ENCODE results near the gene KIAA1958. TPM values are rescaled to one million over a fixed set of nuclear protein-coding genes. Genes with fewer than 3 reads are reported as not detected.

Gene KIAA1958
- total RNA-seq, 1 donor from 2014 or later: 10.7 TPM

Other genes with a start within 250 kb of the KIAA1958 start
- 108 and 116 TPM in 2 replicates for gene PTBP3, start 153.2 kb upstream of the KIAA1958 start, total RNA-seq
- gene HSDL2, start 106.7 kb upstream of the KIAA1958 start, total RNA-seq: 20.4 and 21.8 TPM in 2 replicates
- 34.2 and 36.6 TPM in 2 replicates for gene INIP, start 231.3 kb downstream of the KIAA1958 start, total RNA-seq

Data from activated T-helper 2 cell treated with anti-CD3 and anti-CD28 coated beads, Interferon-gamma antibody, Interleukin-2, Interleukin-4, amounts not matched to agents 10 μg/mL and 5 μg/mL and 100 μg/mL, durations not matched to agents 14 hours and 24 hours and 36 hours (primary cell).